SH-SY5Y (cell line): ENCODE results near the gene DOCK7.

ENCODE experiments used
- GATA2 ChIP-seq: IDR thresholded peaks from 2 replicates; pipeline ENCODE4 v1.6.1; 2011; ENCODE audit warnings: mild to moderate bottlenecking, low read depth, low read length
- GATA3 ChIP-seq: IDR thresholded peaks from 2 replicates; pipeline ENCODE4 v1.6.1; 2011; ENCODE audit warnings: low read depth, mild to moderate bottlenecking, low read length, moderate library complexity

DNA sequence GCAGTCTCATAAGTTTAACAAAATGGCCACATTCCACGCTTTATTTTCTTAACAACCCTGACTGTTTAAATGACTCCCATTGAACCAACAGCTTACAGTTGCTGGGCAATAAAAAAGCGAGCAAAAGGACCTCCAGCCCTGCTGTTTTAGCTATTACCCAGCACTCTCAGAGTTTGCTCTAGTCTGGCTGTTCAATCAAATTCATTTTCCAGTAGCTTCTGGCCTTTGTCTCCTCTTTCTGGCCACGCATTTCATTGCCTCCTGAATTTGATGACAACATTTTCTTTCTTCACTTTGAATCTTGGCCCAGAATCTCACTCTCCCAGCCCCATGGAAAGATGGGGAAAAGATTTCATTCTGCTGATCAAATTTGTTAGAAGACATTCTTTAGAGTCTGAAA is 44.1 kb upstream of the DOCK7 start:
- TF ChIP-seq GATA2 (no peak), GATA3 (no peak)
